Activated naive CD4-positive, alpha-beta T cell treated with Interleukin-2 at 50 U/mL for 16 hours (primary cell): ENCODE measurements around the gene GDPD5.

ENCODE experiments used
- DNase-seq: peaks from one replicate; pipeline ENCODE4 v3.0.0-alpha.2; 2020

Gene GDPD5

DNA sequence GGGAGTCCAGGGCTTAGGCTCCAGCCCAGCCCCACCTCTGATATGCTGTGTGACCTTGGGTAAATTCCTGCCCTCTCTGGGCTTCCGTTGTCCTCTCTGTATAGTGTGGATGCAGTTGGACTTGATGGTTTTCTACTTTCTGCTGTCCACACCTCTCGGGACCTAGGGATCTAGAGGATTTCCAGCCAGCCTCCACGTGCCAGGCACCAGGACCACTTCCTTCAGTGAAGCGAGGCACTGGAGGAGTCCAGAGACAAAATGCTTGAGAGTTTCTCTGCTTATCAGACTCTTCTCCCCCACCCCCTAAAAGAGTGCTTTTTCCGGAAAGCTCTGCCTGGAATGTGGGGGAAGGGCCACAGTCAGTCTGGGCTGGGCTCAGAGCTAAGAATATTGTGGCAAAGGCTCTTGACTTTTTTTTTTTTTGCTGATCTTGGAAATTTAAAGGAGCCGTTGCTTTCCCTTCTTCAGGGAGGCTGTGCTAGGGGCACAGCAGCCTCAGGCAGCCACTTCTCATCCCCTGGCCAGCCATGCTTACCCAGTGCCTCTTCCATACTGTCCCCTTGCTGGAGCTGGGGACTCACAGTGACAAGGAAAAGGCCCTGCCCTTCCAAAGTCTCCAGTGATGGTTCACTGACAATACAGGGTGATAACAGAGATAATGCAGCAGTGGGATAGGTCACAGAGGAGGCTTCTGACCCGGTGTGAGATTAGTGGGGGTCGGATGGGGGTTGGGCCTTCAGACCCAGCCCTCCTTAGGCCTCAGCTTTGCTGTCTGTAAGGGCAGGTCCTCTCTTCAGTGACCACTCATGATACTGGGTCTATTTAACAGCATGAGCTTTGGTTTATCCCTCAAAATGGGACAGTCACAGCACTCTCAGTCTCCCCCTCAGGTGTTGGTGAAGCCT is 33.5 kb upstream of the GDPD5 start:
- DNase-seq, result no peak

DNA sequence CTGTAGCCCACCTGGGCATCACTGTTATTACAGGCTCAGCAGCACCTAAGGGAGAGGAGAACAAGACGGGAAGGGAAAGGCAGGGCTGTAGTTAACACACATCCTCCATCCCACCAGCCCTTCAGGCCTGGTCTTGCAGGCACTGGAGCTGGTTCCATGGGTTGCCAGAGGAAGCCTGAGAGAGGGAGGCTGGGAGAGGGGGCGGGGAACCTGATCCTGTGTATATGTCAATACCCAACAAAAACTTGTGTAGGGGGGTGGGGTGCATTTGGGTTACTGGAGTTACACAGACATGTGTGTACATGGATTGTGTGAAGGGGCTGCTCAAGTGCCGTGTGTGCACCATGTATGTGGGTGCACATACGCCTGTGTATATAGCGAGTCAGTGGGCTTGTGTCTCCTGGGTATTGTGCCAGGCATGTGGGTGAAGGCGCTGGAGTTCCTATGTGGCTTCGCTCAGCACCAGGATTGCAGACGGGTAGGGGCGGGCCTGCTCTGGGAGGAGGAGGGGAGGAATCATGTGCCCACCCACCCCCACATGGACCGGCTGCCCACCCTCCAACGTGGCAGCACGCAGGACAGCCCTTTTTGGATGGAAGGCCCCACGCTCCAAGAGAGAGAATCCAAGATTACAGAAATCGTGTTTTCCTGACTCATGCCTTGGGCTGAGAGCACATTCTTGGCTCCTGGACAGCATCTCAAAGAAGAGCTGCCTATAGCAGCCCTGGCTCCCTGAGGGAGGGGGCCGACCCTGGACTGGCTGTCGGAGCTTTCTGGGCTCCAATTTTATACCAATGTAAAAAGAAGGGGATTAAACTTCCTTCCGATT is 32.1 kb upstream of the GDPD5 start:
- DNase-seq, result no peak

DNA sequence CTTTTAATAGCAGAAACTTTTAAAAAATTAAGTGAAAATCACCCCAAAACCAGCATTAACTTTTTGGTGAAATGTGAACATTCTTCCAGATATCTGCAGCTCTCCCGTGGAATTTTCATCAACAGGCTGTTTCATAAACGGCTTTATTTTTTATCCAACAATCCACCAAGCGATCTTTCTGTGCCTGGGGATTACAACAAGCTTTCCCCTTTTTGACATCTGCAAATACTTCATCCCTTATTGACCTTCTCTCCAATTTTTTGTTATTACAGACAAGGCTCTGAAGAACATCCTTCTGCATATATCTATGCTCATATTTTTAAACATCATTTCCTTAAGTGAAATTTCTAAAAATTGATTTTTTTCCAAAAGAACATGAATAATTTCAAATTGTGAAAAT is 30.5 kb upstream of the GDPD5 start:
- no peak for DNase-seq

DNA sequence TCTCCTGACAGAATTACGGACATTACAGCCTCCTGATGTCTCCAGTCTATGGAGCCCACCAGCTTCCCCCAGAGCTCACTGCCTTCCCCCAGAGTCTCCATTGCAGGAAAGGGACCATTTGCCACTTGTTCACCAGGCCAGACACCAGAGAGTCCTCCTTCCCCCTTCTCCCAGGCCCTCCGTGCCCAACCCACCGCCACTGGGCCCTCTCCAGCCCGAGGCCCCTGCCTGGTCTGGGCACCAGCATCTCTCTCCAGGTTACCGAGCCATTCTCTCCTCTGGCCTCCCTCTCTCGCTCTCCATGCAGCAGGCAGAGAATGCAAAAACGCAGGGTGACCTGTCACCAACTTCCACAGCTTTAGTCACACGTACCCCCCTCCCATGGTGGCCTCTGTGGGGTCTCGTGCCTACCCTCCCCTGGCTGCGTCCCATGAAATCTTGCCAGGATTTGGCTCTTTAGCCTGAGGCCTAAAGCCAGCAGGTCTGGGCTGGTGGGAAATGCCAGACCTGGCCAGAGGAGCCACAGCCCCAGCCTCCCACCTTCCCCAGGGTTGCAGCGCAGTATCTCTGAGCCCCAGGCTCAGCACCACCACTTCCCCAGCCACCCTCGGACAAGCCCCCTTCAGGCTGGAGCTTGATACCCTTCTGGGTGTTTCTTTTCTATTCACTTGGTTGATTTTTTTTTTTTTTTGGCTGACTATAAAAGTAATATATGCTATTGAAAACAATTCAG is 29.5 kb upstream of the GDPD5 start:
- no peak for DNase-seq

DNA sequence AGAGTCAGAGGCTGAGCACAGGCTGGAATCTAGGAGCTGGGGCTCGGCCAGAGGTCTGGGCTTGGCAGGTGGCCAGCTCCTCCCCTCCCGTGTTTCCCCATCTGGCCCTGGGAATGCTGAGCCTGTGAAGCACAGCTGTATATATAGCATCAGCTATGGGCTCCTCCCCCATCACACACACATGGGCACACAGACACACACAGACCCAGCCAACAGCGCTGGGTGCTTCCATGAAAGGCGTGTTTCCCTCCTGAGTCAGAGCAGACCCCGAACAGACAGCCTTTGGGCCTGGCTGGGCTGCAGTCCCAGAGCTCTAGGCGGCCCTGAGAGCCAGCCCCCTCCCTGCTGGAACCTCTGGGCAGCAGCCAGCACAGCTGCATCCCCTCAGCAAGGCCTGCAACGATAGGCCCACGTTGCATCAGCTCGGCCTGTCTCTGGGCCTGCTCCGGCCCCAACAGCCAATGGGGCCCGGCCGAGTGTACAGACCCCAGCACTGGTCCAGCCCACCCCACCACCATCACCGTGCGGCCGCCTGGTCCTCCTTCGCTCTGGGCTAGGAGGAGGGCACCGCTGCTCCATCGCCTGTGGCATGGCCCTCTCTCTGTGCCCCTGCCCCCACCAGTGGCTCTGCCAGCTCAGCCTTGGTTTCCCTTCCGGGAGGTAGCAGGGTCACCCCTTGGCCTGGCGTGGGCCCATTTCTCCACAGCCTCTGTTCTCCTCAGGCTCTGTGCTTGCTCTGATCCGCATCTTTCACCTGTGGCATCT is 28.7 kb upstream of the GDPD5 start:
- DNase-seq, result no peak

DNA sequence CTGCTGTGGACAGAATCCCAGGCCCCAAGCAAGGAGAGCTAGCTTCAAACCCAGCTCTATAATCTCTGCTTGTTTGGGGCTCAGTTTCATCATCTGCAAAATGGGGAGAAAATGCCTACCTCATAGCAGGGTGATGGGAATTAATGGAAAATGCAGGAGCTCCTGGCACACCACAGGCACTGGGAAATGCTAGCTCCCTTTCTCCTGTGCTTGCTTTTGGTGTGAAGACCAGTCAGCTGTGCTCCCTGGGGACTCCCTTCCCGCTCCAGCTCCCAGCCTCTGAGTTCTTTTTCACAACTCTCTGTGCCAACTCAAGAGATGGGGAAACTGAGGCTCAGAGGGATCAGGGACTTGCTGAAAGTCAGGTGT is 28.1 kb upstream of the GDPD5 start:
- no peak for DNase-seq

GRCh38 chr11:75553182-75553581 is 27.4 kb upstream of the GDPD5 start:
- no peak for DNase-seq

DNA sequence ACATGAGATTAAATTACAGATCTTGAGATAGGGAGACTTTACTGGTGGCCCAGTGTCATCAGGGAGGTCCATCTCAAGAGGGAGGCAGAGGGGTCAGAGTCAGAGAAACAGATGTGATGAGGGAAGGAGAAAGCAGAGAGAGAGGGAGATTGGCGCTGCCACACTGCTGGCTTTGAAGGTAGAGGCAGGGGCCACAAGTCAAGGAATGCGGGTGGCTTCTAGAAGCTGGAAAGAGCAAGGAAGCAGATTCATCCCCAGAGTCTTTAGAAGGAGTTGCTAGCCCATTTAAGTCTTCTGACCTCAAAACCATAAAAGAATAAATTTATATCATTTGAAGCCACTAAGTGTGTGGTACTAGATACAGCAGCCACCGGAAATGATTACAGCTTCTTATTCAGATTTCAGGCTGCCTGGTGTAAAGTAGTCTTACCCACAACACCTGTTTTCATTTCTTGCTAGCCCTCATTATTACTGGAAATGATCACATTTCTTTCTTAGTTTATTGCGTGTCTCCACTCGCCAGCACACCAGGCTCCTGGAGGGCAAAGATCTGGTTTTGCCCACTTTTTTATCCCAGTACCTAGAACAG is 23.7 kb upstream of the GDPD5 start:
- DNase-seq, result no peak

DNA sequence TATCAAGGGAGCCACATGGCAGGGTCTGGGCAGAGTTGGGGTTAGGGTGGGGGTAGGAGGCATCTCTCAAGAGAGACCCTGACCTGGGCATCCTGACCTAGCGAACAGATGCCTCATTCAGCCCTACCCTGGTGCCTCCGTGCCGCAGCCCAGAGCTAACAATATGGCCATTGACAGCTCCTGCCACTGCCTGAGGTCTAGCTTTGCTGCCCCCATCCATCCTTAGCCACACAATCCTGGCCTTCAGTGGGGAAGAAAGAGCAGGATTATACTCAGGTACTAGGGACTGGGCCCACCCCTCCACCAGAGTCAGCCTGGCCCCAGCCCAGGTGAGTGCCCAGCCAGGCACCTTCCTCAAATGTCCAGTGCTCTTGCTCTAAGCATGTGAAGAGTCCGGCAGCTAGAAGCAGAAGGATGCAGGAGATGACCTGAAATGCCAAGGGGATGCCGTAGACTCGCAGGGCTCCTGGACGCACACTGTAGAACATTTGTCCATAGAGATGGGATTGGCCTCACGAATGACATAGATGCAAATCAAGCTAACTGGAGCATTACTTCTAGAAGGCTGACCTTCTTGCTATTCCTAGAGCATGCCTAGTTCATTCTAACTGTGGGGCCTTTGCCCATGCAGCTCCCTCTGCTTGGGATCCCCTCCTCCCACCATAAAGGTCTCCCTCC is 23.0 kb upstream of the GDPD5 start:
- DNase-seq, result no peak

DNA sequence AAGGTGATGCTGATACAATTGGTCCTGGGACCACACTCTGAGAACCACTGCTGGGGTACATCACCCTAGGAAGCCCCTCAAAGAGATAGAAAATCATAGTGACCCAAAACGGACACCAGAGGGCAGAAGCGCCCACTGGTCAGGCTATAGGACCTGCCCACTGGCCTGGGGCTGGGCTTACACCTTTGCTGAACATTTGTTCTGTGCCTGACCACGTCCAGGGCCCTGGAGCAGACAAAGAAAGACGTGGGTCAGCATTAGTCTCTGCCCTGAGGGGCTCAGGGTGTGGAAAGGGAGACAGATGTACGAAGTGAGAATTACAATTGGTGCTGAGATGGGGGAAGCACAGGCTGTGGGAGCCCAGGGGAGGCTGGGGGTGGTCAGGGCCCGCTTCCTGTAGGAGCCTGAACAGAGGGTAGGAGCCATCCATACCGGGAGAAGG is 21.9 kb upstream of the GDPD5 start:
- peak; percentile 18 for DNase-seq

DNA sequence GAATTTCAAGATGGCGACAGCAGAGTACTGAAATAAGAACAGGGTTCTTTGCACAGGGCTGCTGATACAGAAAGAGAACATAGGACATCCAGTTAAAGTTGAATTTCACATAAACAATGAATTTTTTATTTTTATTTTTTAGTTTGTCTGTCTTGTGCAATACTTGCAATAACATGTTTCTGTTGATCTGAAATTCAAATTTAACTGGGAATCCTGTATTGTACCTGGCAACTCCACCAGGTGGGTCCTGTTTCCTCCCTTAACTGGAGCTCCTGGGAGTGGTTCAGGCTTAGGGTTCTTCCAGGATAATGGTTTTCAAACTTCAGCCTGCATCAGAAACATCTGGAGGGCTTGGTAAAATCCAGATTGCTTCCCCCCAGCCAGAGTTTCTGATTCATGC is 21.4 kb upstream of the GDPD5 start:
- no peak for DNase-seq

GRCh38 chr11:75543806-75544205 is 18.1 kb upstream of the GDPD5 start:
- no peak for DNase-seq

DNA sequence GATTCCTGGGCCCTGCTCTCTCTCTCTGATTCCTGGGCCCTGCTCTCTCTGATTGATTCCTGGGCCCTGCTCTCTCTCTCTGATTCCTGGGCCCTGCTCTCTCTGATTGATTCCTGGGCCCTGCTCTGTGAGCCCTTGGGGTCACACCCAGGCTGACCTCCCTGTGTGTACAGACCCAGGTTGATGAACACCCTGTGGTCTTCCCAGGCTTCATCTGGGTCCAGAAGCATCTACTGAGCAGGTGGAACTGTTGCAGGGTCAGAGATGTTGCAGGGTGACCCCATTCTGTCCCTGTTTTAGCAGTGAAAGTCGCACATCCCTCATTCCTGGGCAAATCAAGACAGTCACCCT is 16.3 kb upstream of the GDPD5 start:
- DNase-seq, result no peak

- DNase-seq, result no peak
These were observed 15.7 kb upstream of the GDPD5 start for GRCh38 chr11:75541193-75542087.

DNA sequence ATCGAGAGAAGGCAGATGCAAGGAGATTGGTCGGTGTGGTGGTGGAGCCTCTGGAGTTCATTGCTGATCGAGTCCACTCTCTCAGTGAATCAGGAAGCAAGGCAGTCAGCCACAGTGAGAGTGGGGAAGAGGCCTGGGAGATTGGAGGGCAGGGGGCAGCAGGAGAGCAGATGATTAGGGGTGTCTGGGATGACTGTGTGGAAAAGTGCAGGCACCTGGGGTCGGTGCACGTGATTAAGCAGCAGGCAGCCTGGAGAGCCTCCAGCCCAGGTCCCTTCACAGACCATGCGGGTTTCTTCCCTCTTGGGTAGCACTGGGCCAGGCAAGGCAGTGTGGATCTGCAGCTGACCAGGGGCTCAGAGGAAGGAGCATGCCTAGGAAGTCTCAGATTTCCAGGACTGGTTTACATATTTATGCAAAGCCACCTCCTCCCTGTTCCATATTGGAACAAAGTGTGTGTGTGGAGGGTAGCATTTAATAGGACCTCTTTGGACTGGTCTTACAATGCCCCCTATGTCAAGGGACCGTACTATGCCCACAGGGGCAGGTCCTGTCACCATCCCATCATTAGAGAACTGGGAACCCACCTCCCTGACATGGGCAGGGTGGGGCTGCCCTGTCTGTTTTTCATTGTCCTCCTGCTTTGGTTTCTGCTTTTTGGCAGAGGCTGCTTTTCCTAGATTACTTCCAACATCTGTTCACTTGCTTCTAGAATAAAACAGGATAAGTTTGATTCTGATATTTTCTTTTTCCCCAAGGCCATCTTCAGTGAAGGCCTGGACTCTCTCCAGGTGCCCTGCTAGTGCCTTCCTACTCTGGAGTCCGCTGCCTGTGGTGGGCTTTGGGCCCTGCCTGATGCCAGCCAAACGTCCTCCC is 14.0 kb upstream of the GDPD5 start:
- DNase-seq, result no peak

GRCh38 chr11:75538150-75538942 is 12.6 kb upstream of the GDPD5 start:
- no peak for DNase-seq

- DNase-seq, result no peak
These were observed 12.0 kb upstream of the GDPD5 start for GRCh38 chr11:75537740-75538139.

GRCh38 chr11:75536786-75537641 is 11.3 kb upstream of the GDPD5 start:
- DNase-seq, result peak; percentile 65
